K562 (cell line): ENCODE results near the gene SH3PXD2B. TPM values are rescaled to one million over a fixed set of nuclear protein-coding genes. Genes with fewer than 3 reads are reported as not detected.

Experiments used
- CTCF ChIP-seq, 3 experiments: IDR thresholded peaks in 2 of 3; conservative IDR thresholded peaks in 1 of 3; 2 replicates each; pipeline ENCODE4 v1.5.1; 2011 to 2012; ENCODE audit warnings: low read length in 3 of 3, mild to moderate bottlenecking in 3 of 3, control low read depth in 2 of 3, improper control_type of control experiment in 1 of 3, inconsistent platforms in 1 of 3, low read depth in 1 of 3, mixed read lengths in 1 of 3, moderate library complexity in 1 of 3; ENCODE audit not compliant: insufficient read depth in 2 of 3
- DNMT1 ChIP-seq: fragments of 450-650 bp; IDR thresholded peaks from 2 replicates; pipeline ENCODE4 v1.6.1; 2016; ENCODE audit warnings: antibody characterized with exemption, mild to moderate bottlenecking
- GTF2B ChIP-seq: IDR thresholded peaks from 2 replicates; pipeline ENCODE4 v1.6.1; 2011; ENCODE audit not compliant: insufficient read length; ENCODE audit errors: extremely low read depth
- HDGF ChIP-seq: fragments of 450-650 bp; IDR thresholded peaks from 2 replicates; pipeline ENCODE4 v1.6.1; 2016
- HNRNPL ChIP-seq: fragments of 200-400 bp; formaldehyde crosslinking; IDR thresholded peaks from 2 replicates; pipeline ENCODE4 v1.6.1; 2017; ENCODE audit warnings: low read depth, mild to moderate bottlenecking, low read length
- MGA ChIP-seq: fragments of 450-650 bp; IDR thresholded peaks from 2 replicates; pipeline ENCODE4 v1.6.1; 2016; ENCODE audit warnings: mild to moderate bottlenecking, moderate library complexity
- NR2C2 ChIP-seq, 2 experiments: fragments of 200-800 bp in 1 of 2; sonication (Bioruptor generic) in 1 of 2; sonication (generic) in 1 of 2; formaldehyde crosslinking in 1 of 2; IDR thresholded peaks; 2 replicates each; pipeline versions ENCODE4 v1.6.1 to v1.8.0; 2016 to 2022; ENCODE audit warnings: mild to moderate bottlenecking in 1 of 2, missing compliant biosample characterization in 1 of 2, missing genetic modification characterization in 1 of 2, missing genetic modification reagents in 1 of 2
- POU5F1 ChIP-seq: fragments of 150-350 bp; IDR thresholded peaks from 2 replicates; pipeline ENCODE4 v1.6.1; 2014; ENCODE audit warnings: borderline replicate concordance, low read length, low read depth, mild to moderate bottlenecking; ENCODE audit not compliant: partially characterized antibody
- polyA plus RNA-seq, 8 experiments: library from polyadenylated mRNA; depleted of rRNA in 4 of 8; stranded (reverse) in 5 of 8; unstranded in 3 of 8; fragments of >200 nt; fragmentation: Nextera tagmentation in 2 of 8; fragmentation: Illumina TruSeq in 1 of 8; extraction: Ambion mirVana in 2 of 8; extraction: Trizol in 1 of 8; gene quantifications; 2 replicates each; pipeline versions ENCODE4 v1.2.1 to v1.2.3, GENCODE V29; 2011 to 2014; ENCODE audit warnings: inconsistent platforms in 1 of 8, missing spikeins in 1 of 8
- total RNA-seq, 7 experiments: library from RNA; depleted of rRNA in 6 of 7; stranded (reverse); fragments of >200 nt in 6 of 7; fragmentation: Illumina TruSeq in 2 of 7; extraction: Trizol in 2 of 7; gene quantifications; 2 replicates each; pipeline versions ENCODE4 v1.2.1 to v1.2.3, GENCODE V29; 2011 to 2021; ENCODE audit warnings: low replicate concordance in 1 of 7

The SH3PXD2B gene
- total and polyA plus RNA-seq, 9 of the 15 experiments (the other 6 are each of a cell fraction or from before 2014, with no cell fraction given), result 0.04 to 0.66 (median 0.19) TPM

- peak in 2 of 3 experiments; percentile 28 to 34; a peak in 2 of 6 replicates for TF ChIP-seq CTCF (IDR thresholded peaks at IDR 0.05 in 2 of 3, conservative IDR thresholded peaks at IDR 0.05 in 1 of 3; ENCODE audit: insufficient read depth in 2 of 3, low read depth in 1 of 3, low read length in 3 of 3)
- TF ChIP-seq MGA, result peak; percentile 90
- TF ChIP-seq DNMT1, result no peak
- no peak for TF ChIP-seq POU5F1
- TF ChIP-seq GTF2B, result no peak
- no peak for TF ChIP-seq HDGF
- TF ChIP-seq HNRNPL, result no peak
- no peak for TF ChIP-seq NR2C2 (CRISPR knock-in tag; IDR thresholded peaks at IDR 0.05)
- TF ChIP-seq NR2C2 (tag; IDR thresholded peaks at IDR 0.05), result no peak
- TF ChIP-seq, all 486 proteins: peak for 20
Measured at GRCh38 chr5:172334196-172334595, 120.1 kb downstream of the SH3PXD2B start (continued).
